ENCODE data around the gene MAB21L3.
"Not testable (repeated sequence)": the region's sequence is repeated elsewhere in the genome, so short reads cannot be mapped to it uniquely, and the experiment has no call there.

The MAB21L3 gene

GRCh38 chr1:116139592-116140134, 28.5 kb downstream of the MAB21L3 start:
- DNase-seq = no peak

- no peak for DNase-seq
These were observed 33.0 kb downstream of the MAB21L3 start for GRCh38 chr1:116144151-116144550.

- DNase-seq = not testable (repeated sequence)
These were observed 35.4 kb downstream of the MAB21L3 start for GRCh38 chr1:116146447-116147113.

GRCh38 chr1:116147114-116147510, 35.9 kb downstream of the MAB21L3 start:
- no peak for DNase-seq

GRCh38 chr1:116147972-116148371, 36.8 kb downstream of the MAB21L3 start:
- DNase-seq = no peak

- DNase-seq = no peak
These were observed 37.8 kb downstream of the MAB21L3 start for GRCh38 chr1:116148967-116149366.

GRCh38 chr1:116150368-116150767, 39.2 kb downstream of the MAB21L3 start:
- DNase-seq = no peak

- DNase-seq = peak; percentile 36
These were observed 40.8 kb downstream of the MAB21L3 start for GRCh38 chr1:116151739-116152576.

- no peak for DNase-seq
These were observed 41.4 kb downstream of the MAB21L3 start for GRCh38 chr1:116152577-116152943.

GRCh38 chr1:116152950-116153691, 41.9 kb downstream of the MAB21L3 start:
- no peak for DNase-seq

GRCh38 chr1:116153692-116154031, 42.5 kb downstream of the MAB21L3 start:
- no peak for DNase-seq

GRCh38 chr1:116154536-116154935, 43.3 kb downstream of the MAB21L3 start:
- DNase-seq = no peak

GRCh38 chr1:116157096-116157495, 45.9 kb downstream of the MAB21L3 start:
- no peak for DNase-seq

- DNase-seq = no peak
These were observed 48.0 kb downstream of the MAB21L3 start for GRCh38 chr1:116159177-116159576.

- DNase-seq = no peak
These were observed 48.4 kb downstream of the MAB21L3 start for GRCh38 chr1:116159611-116160010.

- DNase-seq = no peak
These were observed 50.2 kb downstream of the MAB21L3 start for GRCh38 chr1:116161390-116161789.

GRCh38 chr1:116161877-116162390, 50.7 kb downstream of the MAB21L3 start:
- DNase-seq = no peak

- DNase-seq = no peak
These were observed 52.3 kb downstream of the MAB21L3 start for GRCh38 chr1:116163533-116163932.

- no peak for DNase-seq
These were observed 53.0 kb downstream of the MAB21L3 start for GRCh38 chr1:116164150-116164549.

- DNase-seq = peak; percentile 5
These were observed 53.6 kb downstream of the MAB21L3 start for GRCh38 chr1:116164604-116165368.

GRCh38 chr1:116165572-116165971, 54.4 kb downstream of the MAB21L3 start:
- no peak for DNase-seq

- DNase-seq = no peak
These were observed 54.9 kb downstream of the MAB21L3 start for GRCh38 chr1:116166011-116166571.

Measured in NCI-H446 treated with DMSO at 0.1 percent for 48 hours (cell line).